Measurements from ENCODE around the gene C3. TPM values are rescaled to one million over a fixed set of nuclear protein-coding genes. Genes with fewer than 3 reads are reported as not detected.

Gene C3
- polyA plus RNA-seq, 3 donors = 2.4 to 5.3 (median 3.2) TPM

- Histone ChIP-seq H3K4me1 (ENCODE audit: control insufficient read depth in 1 of 2, insufficient read depth in 2 of 2, low read length in 2 of 2) (peaks cover 5 to 6% of the 10 kb centered on the region in 2 donors), H2AFZ (ENCODE audit: insufficient read depth, low read depth, low read length, poor library complexity, severe bottlenecking) (no peak overlapping the region), H3K9me3 (replicated peaks in 1 of 2; ENCODE audit: control insufficient read depth in 1 of 2, insufficient read depth in 1 of 2, low read length in 2 of 2) (no peaks in the 10 kb centered on the region), H3K27me3 (ENCODE audit: control insufficient read depth in 2 of 2, insufficient read depth in 2 of 2, low read length in 2 of 2) (peaks cover 0 to 3% of the 10 kb centered on the region in 2 donors), H3K4me3 (replicated peaks in 1 of 3; ENCODE audit: low read depth in 2 of 3, low read length in 3 of 3) (no peak overlapping the region), H3K27ac (ENCODE audit: low read depth in 1 of 2, low read length in 2 of 2) (no peak overlapping the region), H3K79me2 (ENCODE audit: insufficient read depth, low read length) (no peaks in the 10 kb centered on the region), H3K36me3 (replicated peaks in 1 of 2; ENCODE audit: control insufficient read depth in 1 of 2, insufficient read depth in 2 of 2, low read length in 2 of 2) (no peaks in the 10 kb centered on the region), H3K9ac (ENCODE audit: insufficient read depth, low read length, poor library complexity, severe bottlenecking) (no peak overlapping the region), H3K4me2 (replicated peaks; ENCODE audit: extremely low read depth, low read length, poor library complexity, severe bottlenecking) (no peak overlapping the region), H4K20me1 (ENCODE audit: insufficient read depth, low read length) (no peaks in the 10 kb centered on the region)
- intact Hi-C loops (cut with micrococcal nuclease) = no loop called here
- TF ChIP-seq CTCF (IDR thresholded peaks at IDR 0.05) = no peak
- H3K4me3 Mint-ChIP-seq = no peak overlapping the region
- no peaks in the 10 kb centered on the region for H3K36me3 Mint-ChIP-seq
- peaks cover 7% of the 10 kb centered on the region for H3K4me1 Mint-ChIP-seq
- H3K27ac Mint-ChIP-seq = peak overlapping the region in 1 of 7 donors; percentile 27
- WGBS (ENCODE audit: insufficient coverage) = 0% methylated on average over 1 of the region's 18 CpGs
- DNase-seq = no peak
- peaks cover 0 to 3% (median 0%) of the 10 kb centered on the region in 7 donors for H3K9me3 Mint-ChIP-seq
- H3K27me3 Mint-ChIP-seq (ENCODE audit: low read depth in 3 of 3) = peaks cover 6 to 29% (median 25%) of the 10 kb centered on the region in 3 donors
Observed at GRCh38 chr19:6696239-6696820, 24.1 kb downstream of the C3 start.

GRCh38 chr19:6694147-6694815 is 26.2 kb downstream of the C3 start:
- 98% methylated on average over 16 of the region's 25 CpGs for WGBS (ENCODE audit: insufficient coverage)
- H3K4me3 Mint-ChIP-seq = no peak overlapping the region
- no peak overlapping the region for H3K4me2 ChIP-seq (replicated peaks; ENCODE audit: extremely low read depth, low read length, poor library complexity, severe bottlenecking)

More at GRCh38 chr19:6694147-6694815, 26.2 kb downstream of the C3 start:
- Histone ChIP-seq H3K27ac (ENCODE audit: low read depth in 1 of 2, low read length in 2 of 2) (no peak overlapping the region), H2AFZ (ENCODE audit: insufficient read depth, low read depth, low read length, poor library complexity, severe bottlenecking) (no peak overlapping the region), H3K36me3 (replicated peaks in 1 of 2; ENCODE audit: control insufficient read depth in 1 of 2, insufficient read depth in 2 of 2, low read length in 2 of 2) (no peaks in the 10 kb centered on the region), H3K4me1 (ENCODE audit: control insufficient read depth in 1 of 2, insufficient read depth in 2 of 2, low read length in 2 of 2) (peaks cover 5 to 6% of the 10 kb centered on the region in 2 donors), H3K27me3 (ENCODE audit: control insufficient read depth in 2 of 2, insufficient read depth in 2 of 2, low read length in 2 of 2) (peaks cover 0 to 6% of the 10 kb centered on the region in 2 donors), H3K9me3 (replicated peaks in 1 of 2; ENCODE audit: control insufficient read depth in 1 of 2, insufficient read depth in 1 of 2, low read length in 2 of 2) (no peaks in the 10 kb centered on the region), H3K9ac (ENCODE audit: insufficient read depth, low read length, poor library complexity, severe bottlenecking) (no peak overlapping the region), H3K79me2 (ENCODE audit: insufficient read depth, low read length) (no peaks in the 10 kb centered on the region), H4K20me1 (ENCODE audit: insufficient read depth, low read length) (no peaks in the 10 kb centered on the region), H3K4me3 (replicated peaks in 1 of 3; ENCODE audit: low read depth in 2 of 3, low read length in 3 of 3) (no peak overlapping the region)
- Mint-ChIP-seq H3K27me3 (ENCODE audit: low read depth in 3 of 3) (peaks cover 11 to 32% (median 30%) of the 10 kb centered on the region in 3 donors), H3K9me3 (peaks cover 0 to 3% (median 0%) of the 10 kb centered on the region in 7 donors), H3K27ac (peak overlapping the region in 2 of 7 donors; percentile 24 to 69), H3K4me1 (peaks cover 7% of the 10 kb centered on the region), H3K36me3 (no peaks in the 10 kb centered on the region)
- no peak for DNase-seq
- no peak for TF ChIP-seq CTCF (IDR thresholded peaks at IDR 0.05)
- intact Hi-C loops (cut with micrococcal nuclease) = no loop called here

Data from CD14-positive monocyte (primary cell).